Mesothelial cell of epicardium (in vitro differentiated cells): ENCODE data around the gene PRTG. TPM values are rescaled to one million over a fixed set of nuclear protein-coding genes. Genes with fewer than 3 reads are reported as not detected.
"Not testable (repeated sequence)": the region's sequence is repeated elsewhere in the genome, so short reads cannot be mapped to it uniquely, and the experiment has no call there.

Experiments used
- DNase-seq, 2 experiments: peaks; one replicate each; pipeline ENCODE4 v3.0.0; 2021; ENCODE audit warnings: low spot score in 2 of 2; ENCODE audit not compliant: unreplicated experiment in 2 of 2
- H3K27ac Mint-ChIP-seq: 2 replicates; pipeline ENCODE4 v1.8.0; 2021; ENCODE audit warnings: mixed read lengths
- H3K27me3 Mint-ChIP-seq: 2 replicates; pipeline ENCODE4 v1.8.0; 2021; ENCODE audit warnings: low read depth, mixed read lengths
- H3K36me3 Mint-ChIP-seq: 2 replicates; pipeline ENCODE4 v1.8.0; 2021; ENCODE audit warnings: mixed read lengths
- H3K4me1 Mint-ChIP-seq: 2 replicates; pipeline ENCODE4 v1.8.0; 2021; ENCODE audit warnings: mixed read lengths
- H3K4me3 Mint-ChIP-seq: 2 replicates; pipeline ENCODE4 v1.8.0; 2021; ENCODE audit warnings: mild to moderate bottlenecking, moderate library complexity, mixed read lengths
- H3K9me3 Mint-ChIP-seq: 2 replicates; pipeline ENCODE4 v1.8.0; 2021; ENCODE audit warnings: mixed read lengths
- total RNA-seq: library from RNA; stranded (reverse); gene quantifications from 3 replicates; pipeline ENCODE4 v1.2.1, GENCODE V29; 2021
- TF ChIP-seq, protein P1 (sequence below): fragments of 200-600 bp; sonication (generic); IDR thresholded peaks from one replicate; pipeline ENCODE4 v1.5.0; 2021; ENCODE audit warnings: antibody characterized with exemption; ENCODE audit not compliant: unreplicated experiment

Gene PRTG
- total RNA-seq, 1 donor from 2014 or later: 16.9 TPM

DNA sequence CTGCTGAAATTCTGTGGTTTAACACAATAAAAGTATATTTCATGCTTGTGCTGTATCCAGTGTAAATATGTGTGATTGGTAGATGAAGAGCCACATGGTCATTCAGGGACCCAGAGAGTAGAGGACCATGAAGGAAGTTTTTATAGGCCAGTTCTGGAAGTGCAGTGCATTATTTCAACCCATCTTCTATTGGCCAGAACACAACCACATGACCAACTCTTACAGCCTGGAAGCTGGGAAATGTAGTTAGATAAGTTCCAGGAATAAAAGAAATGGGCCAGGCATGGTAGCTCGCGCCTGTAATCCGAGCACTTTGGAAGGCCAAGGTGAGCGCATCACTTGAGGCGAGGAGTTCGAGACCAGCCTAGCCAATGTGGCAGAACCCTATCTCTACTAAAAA lies 21.4 kb upstream of the PRTG start:
- Mint-ChIP-seq H3K27ac (no peak overlapping the region), H3K4me3 (no peak overlapping the region), H3K36me3 (no peaks in the 10 kb centered on the region), H3K9me3 (no peaks in the 10 kb centered on the region), H3K27me3 (no peaks in the 10 kb centered on the region), H3K4me1 (no peaks in the 10 kb centered on the region)
- DNase-seq: no peak
- TF ChIP-seq, protein P1, sequence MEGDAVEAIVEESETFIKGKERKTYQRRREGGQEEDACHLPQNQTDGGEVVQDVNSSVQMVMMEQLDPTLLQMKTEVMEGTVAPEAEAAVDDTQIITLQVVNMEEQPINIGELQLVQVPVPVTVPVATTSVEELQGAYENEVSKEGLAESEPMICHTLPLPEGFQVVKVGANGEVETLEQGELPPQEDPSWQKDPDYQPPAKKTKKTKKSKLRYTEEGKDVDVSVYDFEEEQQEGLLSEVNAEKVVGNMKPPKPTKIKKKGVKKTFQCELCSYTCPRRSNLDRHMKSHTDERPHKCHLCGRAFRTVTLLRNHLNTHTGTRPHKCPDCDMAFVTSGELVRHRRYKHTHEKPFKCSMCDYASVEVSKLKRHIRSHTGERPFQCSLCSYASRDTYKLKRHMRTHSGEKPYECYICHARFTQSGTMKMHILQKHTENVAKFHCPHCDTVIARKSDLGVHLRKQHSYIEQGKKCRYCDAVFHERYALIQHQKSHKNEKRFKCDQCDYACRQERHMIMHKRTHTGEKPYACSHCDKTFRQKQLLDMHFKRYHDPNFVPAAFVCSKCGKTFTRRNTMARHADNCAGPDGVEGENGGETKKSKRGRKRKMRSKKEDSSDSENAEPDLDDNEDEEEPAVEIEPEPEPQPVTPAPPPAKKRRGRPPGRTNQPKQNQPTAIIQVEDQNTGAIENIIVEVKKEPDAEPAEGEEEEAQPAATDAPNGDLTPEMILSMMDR: no peak

DNA sequence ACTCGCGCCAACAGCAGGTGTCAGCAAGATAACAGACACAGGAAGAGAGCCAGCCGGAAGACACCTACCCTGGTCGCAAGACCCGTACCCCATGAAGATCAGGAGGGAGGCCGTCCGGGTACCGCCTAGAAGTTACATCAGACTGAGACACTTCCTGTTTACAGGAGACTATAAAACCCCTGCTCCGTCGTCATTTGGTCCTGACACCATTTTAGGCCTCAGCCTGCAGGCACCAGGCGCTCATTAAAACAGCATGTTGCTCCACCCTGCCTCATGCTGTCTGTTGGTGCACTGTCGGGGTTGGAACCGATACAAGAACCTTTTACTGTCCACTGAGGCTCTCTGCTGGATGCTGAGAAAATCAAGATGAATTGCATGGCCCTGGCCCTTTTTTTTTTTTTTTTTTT lies 15.6 kb upstream of the PRTG start:
- Mint-ChIP-seq H3K27me3 (no peaks in the 10 kb centered on the region), H3K27ac (no peak overlapping the region), H3K9me3 (no peaks in the 10 kb centered on the region), H3K4me3 (no peak overlapping the region), H3K36me3 (no peaks in the 10 kb centered on the region), H3K4me1 (no peaks in the 10 kb centered on the region)
- no peak for DNase-seq
- TF ChIP-seq, protein P1: no peak

DNA sequence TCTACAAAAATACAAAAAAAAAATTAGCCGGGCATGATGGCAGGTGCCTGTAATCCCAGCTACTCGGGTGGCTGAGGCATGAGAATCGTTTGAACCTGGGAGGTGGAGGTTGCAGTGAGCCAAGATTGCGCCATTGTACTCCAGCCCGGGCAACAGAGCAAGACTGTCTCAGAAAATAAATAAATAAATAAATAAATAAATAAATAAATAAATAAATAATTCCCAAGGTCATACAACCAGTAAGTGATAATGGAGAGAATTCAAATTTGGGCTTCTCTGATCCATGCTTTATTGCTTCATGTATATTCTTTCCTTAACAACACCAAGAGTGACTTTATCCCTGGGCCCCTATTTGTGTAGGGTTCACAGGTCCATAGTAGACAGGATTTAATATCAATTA lies 10.5 kb upstream of the PRTG start:
- H3K4me1 Mint-ChIP-seq, H3K4me3 Mint-ChIP-seq, H3K9me3 Mint-ChIP-seq, H3K27ac Mint-ChIP-seq, H3K36me3 Mint-ChIP-seq, DNase-seq, H3K27me3 Mint-ChIP-seq: not testable (repeated sequence)

DNA sequence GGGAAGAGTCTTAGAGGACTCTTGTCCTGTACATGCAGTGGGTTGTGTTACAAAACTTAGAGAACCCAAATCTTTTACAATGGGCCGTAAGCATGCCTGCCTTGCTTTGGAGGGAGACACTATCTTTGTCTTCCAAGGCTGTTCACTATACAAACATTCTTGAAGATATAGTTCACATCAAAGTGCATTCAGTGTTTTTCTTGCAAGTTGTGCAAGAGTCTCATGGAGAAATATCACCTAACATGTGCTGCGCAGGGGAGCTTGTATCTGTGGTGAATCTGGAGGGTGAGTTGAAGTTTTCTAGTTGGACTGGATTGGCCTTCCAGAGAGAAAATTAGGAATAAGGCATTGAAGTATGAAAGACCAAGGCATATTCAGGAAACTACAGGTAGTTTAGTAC lies 7.8 kb upstream of the PRTG start:
- no peaks in the 10 kb centered on the region for H3K27me3 Mint-ChIP-seq
- DNase-seq: no peak
- H3K27ac Mint-ChIP-seq: no peak overlapping the region
- no peak overlapping the region for H3K4me3 Mint-ChIP-seq
- H3K9me3 Mint-ChIP-seq: no peaks in the 10 kb centered on the region
- TF ChIP-seq, protein P1: no peak
- no peaks in the 10 kb centered on the region for H3K36me3 Mint-ChIP-seq
- peaks cover 2% of the 10 kb centered on the region for H3K4me1 Mint-ChIP-seq

DNA sequence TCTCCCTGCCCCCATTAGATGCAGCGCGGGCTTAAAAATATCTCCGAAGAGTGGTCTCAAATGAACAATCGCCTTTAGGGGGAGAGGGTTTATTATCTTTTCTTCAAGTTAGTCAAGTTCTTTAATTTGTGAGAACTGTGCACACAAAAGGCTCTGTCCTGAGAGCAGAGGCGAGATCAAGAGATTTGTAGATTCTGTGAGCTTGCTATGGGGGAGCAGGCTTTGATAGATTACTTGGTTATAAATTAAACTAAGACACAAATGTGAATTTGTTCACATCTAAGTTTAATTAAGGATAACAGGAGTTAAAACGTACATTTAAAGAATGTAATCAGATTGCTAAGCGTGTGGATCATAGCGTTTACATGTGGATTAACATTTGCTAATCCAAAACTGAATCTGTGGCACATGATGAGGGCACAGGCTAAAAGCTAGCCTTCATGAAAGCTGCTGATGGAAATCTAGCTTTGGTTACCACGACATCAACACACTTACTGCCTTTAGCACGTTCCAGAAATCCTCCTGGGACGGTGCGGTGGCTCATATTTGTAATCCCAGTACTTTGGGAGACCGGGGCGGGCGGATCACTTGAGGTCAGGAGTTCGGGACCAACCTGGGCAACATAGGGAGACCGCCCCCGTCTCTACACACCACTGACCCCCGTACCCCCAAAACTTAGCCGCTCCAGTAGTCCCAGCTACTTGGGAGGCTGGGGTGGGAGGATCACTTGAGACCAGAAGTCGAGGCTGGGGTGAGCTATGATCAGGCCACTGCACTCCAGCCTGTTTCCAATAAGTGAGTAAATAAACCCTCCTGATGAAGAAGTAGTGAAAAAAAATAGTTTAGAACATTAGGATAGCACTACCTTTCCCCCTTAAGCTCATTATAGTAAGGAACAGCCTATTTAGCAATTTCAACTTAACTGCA lies 1.0 kb upstream of the PRTG start:
- Mint-ChIP-seq H3K27ac (peak overlapping the region; percentile 92), H3K36me3 (no peaks in the 10 kb centered on the region), H3K4me3 (peak overlapping the region; percentile 87), H3K9me3 (no peaks in the 10 kb centered on the region), H3K27me3 (no peaks in the 10 kb centered on the region), H3K4me1 (peaks cover 15% of the 10 kb centered on the region)
- TF ChIP-seq, protein P1: no peak
- DNase-seq: no peak

DNA sequence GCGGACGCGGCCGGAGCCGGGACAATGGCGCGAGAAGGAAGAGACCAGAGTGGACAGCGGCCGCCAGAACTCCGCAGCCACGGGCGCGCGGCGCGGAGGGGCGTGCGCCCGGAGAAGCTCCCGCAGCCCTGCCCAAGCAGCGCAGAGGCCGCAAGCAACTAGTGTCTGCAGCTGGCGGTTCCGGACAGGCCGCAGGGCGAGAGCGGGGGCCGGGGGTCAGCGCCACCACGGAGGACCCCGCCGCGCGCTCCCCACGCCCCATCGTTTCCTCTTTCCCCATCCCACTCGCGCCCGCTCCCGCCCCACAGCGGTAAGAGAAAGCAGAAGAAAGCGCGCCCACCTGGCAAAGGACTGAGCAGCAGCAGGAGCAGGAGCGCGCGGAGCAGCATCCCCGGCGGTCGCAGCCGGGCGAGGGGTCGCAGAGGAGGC lies 440 bp downstream of the PRTG start:
- Mint-ChIP-seq H3K36me3 (no peaks in the 10 kb centered on the region), H3K27me3 (no peaks in the 10 kb centered on the region), H3K4me1 (peaks cover 22% of the 10 kb centered on the region), H3K9me3 (no peaks in the 10 kb centered on the region), H3K4me3 (peak overlapping the region; percentile 80), H3K27ac (peak overlapping the region; percentile 25)
- DNase-seq: no peak
- TF ChIP-seq, protein P1: no peak
